HEK293 (cell line): Measurements from ENCODE around the gene PFDN5.
A peak's percentile ranks its signal among the peaks of the same experiment; 100 is the strongest.

Experiments
- CTCF ChIA-PET: fragments of 350-600 bp; formaldehyde crosslinking; extraction: SDS; loops from one replicate; lab custom pipeline; 2021; ENCODE audit warnings: antibody characterized with exemption; lab: Yijun Ruan, JAX
- POLR2A ChIA-PET: fragments of 300-600 bp; formaldehyde crosslinking; extraction: SDS; loops from one replicate; lab custom pipeline; 2020; ENCODE audit warnings: antibody characterized with exemption, inconsistent platforms; lab: Yijun Ruan, JAX
- H3K27ac ChIP-seq: fragments of 200-500 bp; sonication (Bioruptor generic); 2 replicates; pipeline ENCODE4 v1.5.1; 2014; ENCODE audit warnings: low read depth, low read length, control low read depth, inconsistent platforms; ENCODE audit errors: extremely low read depth
- H3K36me3 ChIP-seq, 2 experiments: fragments of 200-500 bp in 1 of 2; sonication (Bioruptor generic) in 1 of 2; 1 replicate in 1 of 2; 2 replicates in 1 of 2; pipeline ENCODE4 v1.5.1; 2014 to 2017; ENCODE audit warnings: inconsistent platforms in 2 of 2, low read length in 2 of 2; ENCODE audit not compliant: control insufficient read depth in 2 of 2, insufficient read depth in 1 of 2
- H3K4me1 ChIP-seq: fragments of 200-500 bp; sonication (Bioruptor generic); 2 replicates; pipeline ENCODE4 v1.5.1; 2014; ENCODE audit warnings: mild to moderate bottlenecking, low read length, inconsistent platforms; ENCODE audit not compliant: control insufficient read depth, insufficient read depth
- H3K4me3 ChIP-seq: 2 replicates; pipeline ENCODE4 v1.5.1; 2011; ENCODE audit warnings: low read depth, mild to moderate bottlenecking, control low read depth, low read length, moderate library complexity
- H3K9me3 ChIP-seq: fragments of 200-500 bp; sonication (Bioruptor generic); 2 replicates; pipeline ENCODE4 v1.5.1; 2014; ENCODE audit warnings: low read depth, low read length, inconsistent platforms; ENCODE audit not compliant: control insufficient read depth, insufficient read depth
- GLIS1 ChIP-seq: fragments of 450-650 bp; formaldehyde crosslinking; IDR thresholded peaks from 2 replicates; pipeline ENCODE4 v1.5.1; 2016; ENCODE audit warnings: missing biosample characterization, missing genetic modification characterization
- HIC1 ChIP-seq: fragments of 450-650 bp; formaldehyde crosslinking; IDR thresholded peaks from 2 replicates; pipeline ENCODE4 v1.5.1; 2016; ENCODE audit warnings: missing biosample characterization, missing genetic modification characterization
- MYNN ChIP-seq: fragments of 450-650 bp; formaldehyde crosslinking; IDR thresholded peaks from 2 replicates; pipeline ENCODE4 v1.5.1; 2016; ENCODE audit warnings: missing biosample characterization, missing genetic modification characterization, borderline replicate concordance
- PRDM1 ChIP-seq: fragments of 450-650 bp; formaldehyde crosslinking; IDR thresholded peaks from 2 replicates; pipeline ENCODE4; 2016; ENCODE audit warnings: missing biosample characterization, missing genetic modification characterization
- ZBTB10 ChIP-seq: fragments of 450-650 bp; formaldehyde crosslinking; IDR thresholded peaks from 2 replicates; pipeline ENCODE4 v1.5.1; 2016; ENCODE audit warnings: missing biosample characterization, missing genetic modification characterization
- ZBTB21 ChIP-seq: fragments of 450-650 bp; formaldehyde crosslinking; IDR thresholded peaks from 2 replicates; pipeline ENCODE4 v1.5.1; 2017; ENCODE audit warnings: missing biosample characterization, missing genetic modification characterization
- ZBTB8A ChIP-seq: fragments of 450-650 bp; formaldehyde crosslinking; IDR thresholded peaks from 2 replicates; pipeline ENCODE4 v1.5.1; 2016; ENCODE audit warnings: missing biosample characterization, missing genetic modification characterization
- ZFHX2 ChIP-seq: fragments of 450-650 bp; formaldehyde crosslinking; conservative IDR thresholded peaks from 2 replicates; pipeline ENCODE4 v1.5.1; 2016; ENCODE audit warnings: missing biosample characterization, missing genetic modification characterization
- ZNF133 ChIP-seq: fragments of 450-650 bp; formaldehyde crosslinking; IDR thresholded peaks from 2 replicates; pipeline ENCODE4 v1.5.1; 2016; ENCODE audit warnings: missing biosample characterization, missing genetic modification characterization
- ZNF280C ChIP-seq: fragments of 450-650 bp; formaldehyde crosslinking; IDR thresholded peaks from 2 replicates; pipeline ENCODE4 v1.5.1; 2016; ENCODE audit warnings: missing biosample characterization, missing genetic modification characterization
- ZNF362 ChIP-seq: fragments of 450-650 bp; formaldehyde crosslinking; IDR thresholded peaks from 2 replicates; pipeline ENCODE4 v1.5.1; 2016; ENCODE audit warnings: missing biosample characterization, missing genetic modification characterization
- ZNF37A ChIP-seq: fragments of 450-650 bp; IDR thresholded peaks from 2 replicates; pipeline ENCODE4 v1.5.1; 2018; ENCODE audit warnings: missing biosample characterization, missing genetic modification characterization
- ZNF629 ChIP-seq: fragments of 450-650 bp; formaldehyde crosslinking; IDR thresholded peaks from 2 replicates; pipeline ENCODE4 v1.5.1; 2017; ENCODE audit warnings: missing biosample characterization, missing genetic modification characterization
- ZNF701 ChIP-seq: fragments of 450-650 bp; formaldehyde crosslinking; IDR thresholded peaks from 2 replicates; pipeline ENCODE4 v1.5.1; 2016; ENCODE audit warnings: missing biosample characterization, missing genetic modification characterization
- ZNF776 ChIP-seq: fragments of 450-650 bp; formaldehyde crosslinking; IDR thresholded peaks from 2 replicates; pipeline ENCODE4 v1.5.0; 2017; ENCODE audit warnings: missing biosample characterization, missing genetic modification characterization, borderline replicate concordance
- ZSCAN16 ChIP-seq: fragments of 450-650 bp; formaldehyde crosslinking; IDR thresholded peaks from 2 replicates; pipeline ENCODE4 v1.5.1; 2016; ENCODE audit warnings: missing biosample characterization, missing genetic modification characterization
- ZSCAN30 ChIP-seq: fragments of 450-650 bp; IDR thresholded peaks from 2 replicates; pipeline ENCODE4 v1.5.1; 2018; ENCODE audit warnings: missing biosample characterization, mild to moderate bottlenecking, missing genetic modification characterization, moderate library complexity

The PFDN5 gene

GRCh38 chr12:53298164-53298563 lies 2.8 kb downstream of the PFDN5 start:
- no peak for TF ChIP-seq ZBTB10 (tag by site-specific recombination)
- TF ChIP-seq GLIS1, result no peak
- no peak for TF ChIP-seq ZNF701 (tag by site-specific recombination)
- no peak for TF ChIP-seq ZSCAN30 (tag by site-specific recombination)
- no peak for TF ChIP-seq ZFHX2 (tag by site-specific recombination)
- no peak for TF ChIP-seq ZBTB8A
- no peak for TF ChIP-seq ZNF37A
- TF ChIP-seq ZNF133 (tag by site-specific recombination), result no peak
- no peak for TF ChIP-seq ZNF280C
- TF ChIP-seq ZNF776 (tag by site-specific recombination), result no peak
- H3K4me3 ChIP-seq, result no peak overlapping the region
- peaks cover 4% of the 10 kb centered on the region for H3K4me1 ChIP-seq
- ChIA-PET POLR2A (interaction anchor here (1.8 to 3.0 kb wide), 4 partner anchors 20 to 118 kb away, joined by 5 to 27 read pairs (median 6); partner anchors contain the start of genes AAAS, CSAD, SP1 and ZNF740), CTCF (interaction anchor here (0.7 to 2.7 kb wide), 9 partner anchors 10 to 232 kb away, joined by 3 to 31 read pairs (median 4); partner anchors contain the start of gene AAAS)
- H3K36me3 ChIP-seq, result peaks cover 44 to 65% of the 10 kb centered on the region in 2 experiments
- no peak overlapping the region for H3K27ac ChIP-seq
- H3K9me3 ChIP-seq, result no peaks in the 10 kb centered on the region

GRCh38 chr12:53299101-53299453 lies 3.7 kb downstream of the PFDN5 start:
- Histone ChIP-seq H3K9me3 (no peaks in the 10 kb centered on the region), H3K4me1 (peaks cover 4% of the 10 kb centered on the region), H3K4me3 (peak overlapping the region; percentile 98), H3K27ac (no peak overlapping the region), H3K36me3 (peaks cover 36 to 61% of the 10 kb centered on the region in 2 experiments)
- TF ChIP-seq ZNF362 (peak; percentile 61; the same call in 1 of the 2 replicates), PRDM1 (tag by site-specific recombination) (0 out of 2 replicates have a peak, but pooled peaks have one; percentile 12), GLIS1 (peak; percentile 20; the same call in 1 of the 2 replicates), ZBTB21 (0 out of 2 replicates have a peak, but pooled peaks have one; percentile 8), ZSCAN16 (tag by site-specific recombination) (no peak), ZNF629 (tag by site-specific recombination) (no peak), HIC1 (tag by site-specific recombination) (peak; percentile 47), MYNN (tag by site-specific recombination) (peak; percentile 7; the same call in 1 of the 2 replicates)
- POLR2A ChIA-PET, result interaction anchor here (0.7 to 3.0 kb wide), 16 partner anchors 8 to 213 kb away, joined by 3 to 27 read pairs (median 4); partner anchors contain the start of genes AAAS, CSAD, ESPL1 and SP1
- CTCF ChIA-PET, result interaction anchor here (0.6 to 2.7 kb wide), 5 partner anchors 23 to 233 kb away, joined by 3 to 31 read pairs (median 5); partner anchors contain the start of gene AAAS
